ENCODE data around the gene SLC16A3.

DNA sequence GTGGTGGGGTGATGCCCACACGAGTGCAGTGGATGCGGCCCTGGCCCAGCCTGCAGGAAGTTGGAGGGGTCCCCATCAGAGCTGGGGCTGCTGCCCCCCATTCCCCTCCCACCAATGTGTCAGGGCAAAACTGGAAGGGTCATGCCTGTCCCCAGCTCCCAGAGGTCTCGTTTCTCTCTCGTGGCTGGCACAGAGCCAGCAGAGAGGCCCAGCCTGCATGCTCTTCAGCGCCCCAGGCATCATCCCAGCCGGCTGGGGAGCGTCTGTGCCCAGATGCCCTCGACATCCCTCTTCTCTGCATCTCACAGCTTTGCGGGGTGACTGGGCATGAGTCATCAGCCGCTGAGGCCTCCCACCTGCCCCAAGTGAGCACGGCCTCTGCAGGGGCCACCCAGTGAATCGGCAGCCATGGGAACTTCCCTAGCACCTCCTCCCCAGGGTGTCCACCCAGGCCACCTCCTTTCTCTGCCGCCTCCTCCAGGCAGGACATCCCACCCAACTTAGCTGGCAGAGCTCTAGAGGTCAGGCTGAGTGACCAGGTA lies 54.4 kb downstream of the SLC16A3 start:
- TF ChIP-seq YY1 (IDR thresholded peaks at IDR 0.05; ENCODE audit: insufficient read depth, insufficient read length), result no peak
- TF ChIP-seq ZNF274 (IDR thresholded peaks at IDR 0.05; ENCODE audit: low read depth, low read length), result no peak
